ENCODE data around the gene SH2D7.

- TF ChIP-seq REST (IDR thresholded peaks at IDR 0.05; ENCODE audit: borderline replicate concordance): no peak
- no peak for TF ChIP-seq CTCF (IDR thresholded peaks at IDR 0.05; ENCODE audit: poor library complexity, severe bottlenecking)
- TF ChIP-seq RAD21 (conservative IDR thresholded peaks at IDR 0.05): no peak
- TF ChIP-seq EZH2 (IDR thresholded peaks at IDR 0.05; ENCODE audit: borderline replicate concordance, insufficient read depth, low read length, poor library complexity, severe bottlenecking): no peak
- no peak for TF ChIP-seq EP300 (conservative IDR thresholded peaks at IDR 0.05; ENCODE audit: poor library complexity, severe bottlenecking)
- no peak for TF ChIP-seq TAF1 (IDR thresholded peaks at IDR 0.05; ENCODE audit: low read depth)
- TF ChIP-seq POLR2AphosphoS5 (IDR thresholded peaks at IDR 0.05): no peak
- TF ChIP-seq SMC3 (conservative IDR thresholded peaks at IDR 0.05; ENCODE audit: poor library complexity): no peak
These were observed 39.8 kb upstream of the SH2D7 start for GRCh38 chr15:78052545-78052944.

All from neural cell (in vitro differentiated cells).